ENCODE measurements around the gene TSPY8.
"Not testable (repeated sequence)": the region's sequence is repeated elsewhere in the genome, so short reads cannot be mapped to it uniquely, and the experiment has no call there.

TSPY8 gene

DNA sequence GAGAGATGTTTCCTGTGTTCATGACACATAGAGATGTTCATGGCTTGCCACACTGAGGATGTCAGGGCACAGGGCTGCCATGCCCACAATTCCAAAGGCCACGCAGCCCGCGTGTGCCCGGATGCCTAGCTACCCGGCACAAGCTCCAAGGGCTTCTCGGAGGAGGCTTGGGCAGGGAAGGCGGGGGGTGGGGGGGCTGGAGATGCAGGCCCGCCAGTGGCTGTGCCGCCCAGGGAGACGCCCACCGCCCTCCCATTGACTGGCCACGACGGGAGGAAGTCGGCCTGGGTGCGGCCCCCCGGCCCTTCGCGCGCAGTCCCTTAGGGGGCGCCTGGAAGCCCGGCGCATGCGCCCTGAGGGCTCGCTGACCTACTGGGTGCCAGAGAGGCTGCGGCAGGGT lies at the start of gene TSPY8:
Gene TSPY8, plus strand, starts transcription at position 301 of the 400 bp plus-strand sequence. Its CDS starts 46 bp downstream, at position 347.
- DNase-seq (ENCODE audit: low read depth in 3 of 3, low spot score in 1 of 3): not testable (repeated sequence)

- DNase-seq (ENCODE audit: low read depth in 3 of 3, low spot score in 1 of 3): no peak
Measured at GRCh38 chrY:9320996-9321395, 36.6 kb upstream of the TSPY8 start.

GRCh38 chrY:9337164-9337563 lies 20.4 kb upstream of the TSPY8 start, which contains the start of gene TSPY4:
Gene TSPY4, plus strand, starts transcription at chrY:9337464. Its CDS starts 46 bp downstream, at chrY:9337510.
- not testable (repeated sequence) for DNase-seq (ENCODE audit: low read depth in 3 of 3, low spot score in 1 of 3)

DNA sequence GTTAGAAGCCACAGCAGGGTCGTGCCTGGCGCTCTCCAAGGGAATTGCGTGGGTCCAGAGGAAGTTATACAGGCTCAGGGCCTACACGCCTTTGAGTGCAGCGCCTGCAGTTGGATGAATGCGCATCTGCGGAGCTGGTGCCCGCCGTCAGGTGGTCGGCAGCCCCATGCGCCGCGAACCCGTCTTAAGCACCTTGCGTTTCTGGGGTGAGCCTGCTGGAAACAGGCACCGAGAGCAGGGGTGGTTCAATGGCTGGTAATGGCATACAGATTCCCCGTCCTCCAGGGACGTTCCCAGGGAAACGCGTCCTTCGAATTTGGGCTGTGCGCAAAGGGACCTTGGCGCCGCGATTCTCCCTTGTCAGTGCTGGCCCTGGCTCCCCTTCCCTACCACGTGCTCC lies 38.9 kb downstream of the TSPY8 start:
- DNase-seq (ENCODE audit: low read depth in 3 of 3, low spot score in 1 of 3): not testable (repeated sequence)

GRCh38 chrY:9398121-9398520 lies 40.5 kb downstream of the TSPY8 start, which contains the start of gene TSPY3:
Gene TSPY3, plus strand, starts transcription at chrY:9398421. Its CDS starts 46 bp downstream, at chrY:9398467.
- not testable (repeated sequence) for DNase-seq (ENCODE audit: low read depth in 3 of 3, low spot score in 1 of 3)
